HFFc6 (cell line): ENCODE measurements around the gene CENPX. TPM values are rescaled to one million over a fixed set of nuclear protein-coding genes. Genes with fewer than 3 reads are reported as not detected.

Source experiments
- DNase-seq: peaks from one replicate; pipeline ENCODE4 v3.0.0-alpha.2; 2018
- H3K27ac Mint-ChIP-seq: 2 replicates; pipeline ENCODE4 v1.8.0; 2020; ENCODE audit warnings: mild to moderate bottlenecking, mixed read lengths
- H3K27me3 Mint-ChIP-seq: 2 replicates; pipeline ENCODE4 v1.8.0; 2021; ENCODE audit warnings: mild to moderate bottlenecking, moderate library complexity, mixed read lengths; ENCODE audit not compliant: insufficient read depth
- H3K36me3 Mint-ChIP-seq: 2 replicates; pipeline ENCODE4 v1.8.0; 2021; ENCODE audit warnings: low read depth, mixed read lengths
- H3K4me1 Mint-ChIP-seq: 2 replicates; pipeline ENCODE4 v1.8.0; 2020; ENCODE audit warnings: low read depth, mixed read lengths
- H3K4me3 Mint-ChIP-seq: 2 replicates; pipeline ENCODE4 v1.8.0; 2020; ENCODE audit warnings: mild to moderate bottlenecking, moderate library complexity, mixed read lengths
- H3K9me3 Mint-ChIP-seq: 2 replicates; pipeline ENCODE4 v1.8.0; 2020; ENCODE audit warnings: mild to moderate bottlenecking, mixed read lengths
- CTCF ChIP-seq: fragments of 200-600 bp; sonication (generic); IDR thresholded peaks from 2 replicates; pipeline ENCODE4 v1.5.0; 2021; ENCODE audit warnings: antibody characterized with exemption, mild to moderate bottlenecking
- total RNA-seq, 6 experiments: library from RNA; stranded (reverse); fragmentation: NEBNext Ultra II Directional; extraction: Animal tissue kit (Norgen Biotek cat#: 25700); gene quantifications; 2 replicates in 1 of 6; 3 replicates in 5 of 6; pipeline ENCODE4 v1.2.3, GENCODE V29; 2021

CENPX gene
- total RNA-seq, 6 experiments from 2014 or later = 60.6 to 83.9 (median 73.3) TPM

GRCh38 chr17:81993729-81994592, 28.7 kb downstream of the CENPX start:
- no peak for DNase-seq
- Mint-ChIP-seq H3K36me3 (peaks cover 15% of the 10 kb centered on the region), H3K9me3 (no peaks in the 10 kb centered on the region), H3K4me3 (no peak overlapping the region), H3K27ac (no peak overlapping the region), H3K27me3 (no peaks in the 10 kb centered on the region; the same call in 1 of the 2 replicates), H3K4me1 (peaks cover 21% of the 10 kb centered on the region)
- no peak for TF ChIP-seq CTCF

DNA sequence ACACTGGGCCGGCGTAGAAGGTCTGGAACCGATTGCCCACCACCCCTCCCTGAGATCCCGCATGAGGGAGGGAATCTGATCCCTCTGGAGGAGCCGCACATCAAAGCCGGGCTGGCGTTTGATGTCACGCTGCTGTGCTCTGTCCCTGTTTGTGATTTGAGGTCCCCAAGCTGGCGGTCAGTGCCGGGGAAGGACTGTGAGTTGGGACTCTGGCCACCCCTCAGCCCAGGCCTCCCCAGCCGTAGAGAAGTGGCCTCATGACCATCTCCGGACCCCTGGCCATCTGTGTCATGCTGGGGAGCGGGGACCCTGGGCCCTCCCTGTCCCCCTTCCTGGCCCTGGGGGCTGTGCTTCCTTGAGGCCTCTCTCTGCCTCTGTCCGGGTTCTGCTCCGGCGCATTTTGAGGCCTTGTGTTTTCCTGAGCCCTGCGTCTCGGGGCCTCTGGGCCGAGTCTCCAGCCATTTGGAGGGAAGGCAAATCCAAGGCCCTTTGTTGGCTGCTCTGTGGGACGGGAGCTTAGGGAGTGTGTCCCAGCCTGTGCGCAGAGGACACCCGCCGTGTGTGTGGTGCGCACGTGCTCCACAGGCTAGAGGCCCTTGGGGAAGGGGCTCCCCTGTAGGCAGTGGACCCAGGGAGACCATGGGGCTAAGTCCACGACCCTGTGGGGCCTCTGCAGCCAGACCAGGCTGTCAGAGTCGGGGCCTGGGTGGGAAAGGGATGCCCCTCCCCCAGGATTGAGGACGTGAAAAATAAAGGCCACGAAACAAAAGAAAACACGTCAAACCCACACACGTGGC, 30.2 kb downstream of the CENPX start:
- Mint-ChIP-seq H3K27ac (peak overlapping the region; percentile 18; the same call in 1 of the 2 replicates), H3K4me3 (peak overlapping the region; percentile 62; the same call in 1 of the 2 replicates), H3K36me3 (peaks cover 15% of the 10 kb centered on the region), H3K27me3 (no peaks in the 10 kb centered on the region; the same call in 1 of the 2 replicates), H3K4me1 (peaks cover 21% of the 10 kb centered on the region), H3K9me3 (no peaks in the 10 kb centered on the region)
- no peak for DNase-seq
- TF ChIP-seq CTCF = no peak

GRCh38 chr17:81991684-81992305, 30.9 kb downstream of the CENPX start:
- Mint-ChIP-seq H3K9me3 (no peaks in the 10 kb centered on the region), H3K27ac (peak overlapping the region; percentile 18), H3K27me3 (peaks cover 1% of the 10 kb centered on the region; the same call in 1 of the 2 replicates), H3K36me3 (peaks cover 17% of the 10 kb centered on the region), H3K4me3 (peak overlapping the region; percentile 62), H3K4me1 (peaks cover 21% of the 10 kb centered on the region)
- DNase-seq = peak; percentile 71
- TF ChIP-seq CTCF = no peak

DNA sequence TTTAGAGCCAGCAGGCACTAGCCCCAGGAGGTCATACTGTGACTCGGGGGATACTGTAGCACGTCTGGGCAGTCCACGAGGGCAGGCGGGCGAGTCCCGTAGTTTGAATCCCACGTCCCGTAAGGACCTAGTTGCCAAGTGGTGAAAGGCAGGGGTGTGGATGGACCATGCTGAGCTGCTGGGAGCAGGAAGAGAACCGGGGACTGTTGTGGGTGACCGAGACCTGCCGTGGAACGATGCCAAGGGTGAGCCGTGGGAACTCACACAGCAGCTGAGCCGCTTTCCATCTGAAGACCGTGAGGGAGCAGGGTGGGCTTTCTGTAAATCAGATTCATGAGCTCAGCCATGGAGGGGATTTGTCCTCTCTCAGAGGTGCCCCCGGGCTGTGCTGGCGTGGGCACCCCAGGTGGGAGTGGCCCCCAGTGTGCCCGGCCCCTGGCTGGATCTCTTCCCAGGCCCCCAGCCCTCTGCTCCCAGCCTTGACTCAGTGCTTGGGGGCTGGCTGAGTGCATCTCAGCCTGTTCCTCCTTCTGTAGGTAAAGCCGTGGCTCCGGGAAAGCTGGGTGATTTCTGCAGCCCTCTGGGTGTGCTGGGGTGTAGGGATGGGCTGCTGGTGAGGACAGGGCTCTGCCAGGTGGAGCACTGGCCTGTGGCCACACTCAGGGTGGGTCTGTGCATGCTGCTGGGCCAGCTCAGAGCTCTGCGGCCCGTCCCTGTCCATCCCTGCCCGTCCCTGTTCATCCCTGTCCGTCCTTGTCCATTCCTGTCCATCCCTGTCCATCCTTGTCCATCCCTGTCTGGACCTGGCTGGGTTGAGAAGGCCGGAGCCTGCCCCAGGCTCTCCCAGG, 31.6 kb downstream of the CENPX start:
- Mint-ChIP-seq H3K4me3 (peak overlapping the region; percentile 62; the same call in 1 of the 2 replicates), H3K27ac (peak overlapping the region; percentile 18; the same call in 1 of the 2 replicates), H3K36me3 (peaks cover 22% of the 10 kb centered on the region), H3K9me3 (no peaks in the 10 kb centered on the region), H3K4me1 (peaks cover 21% of the 10 kb centered on the region), H3K27me3 (peaks cover 2% of the 10 kb centered on the region; the same call in 1 of the 2 replicates)
- no peak for TF ChIP-seq CTCF
- no peak for DNase-seq
